Natural killer cell (primary cell): ENCODE results near the gene DARS1. TPM values are rescaled to one million over a fixed set of nuclear protein-coding genes. Genes with fewer than 3 reads are reported as not detected.

Experiments
- ATAC-seq, 3 donors: fragments of 150-1000 bp in 2 of 3; fragments of 200-7000 bp in 1 of 3; cut with Tn5 transposase; 1 replicate in 1 of 3; 2 replicates in 2 of 3; pipeline ENCODE4 v1.10.0; 2021; ENCODE audit warnings: mild to moderate bottlenecking in 2 of 3, moderate library complexity in 2 of 3
- DNase-seq, 2 donors: peaks; one replicate each; pipeline versions ENCODE4 v3.0.0 to v3.0.0-alpha.2; 2013 to 2021; ENCODE audit warnings: mixed read lengths in 1 of 2
- H3K27ac ChIP-seq: one replicate; pipeline ENCODE4 v1.5.1; 2013; ENCODE audit warnings: mild to moderate bottlenecking, low read length
- H3K27me3 ChIP-seq: one replicate; pipeline ENCODE4 v1.6.1; 2013; ENCODE audit warnings: low read length; ENCODE audit not compliant: control insufficient read depth, insufficient read depth
- H3K36me3 ChIP-seq: one replicate; pipeline ENCODE4 v1.6.1; 2013; ENCODE audit warnings: low read length; ENCODE audit not compliant: control insufficient read depth, insufficient read depth
- H3K4me1 ChIP-seq: one replicate; pipeline ENCODE4 v1.6.1; 2013; ENCODE audit warnings: low read length; ENCODE audit not compliant: control insufficient read depth, insufficient read depth
- H3K4me3 ChIP-seq: one replicate; pipeline ENCODE4 v1.5.1; 2013; ENCODE audit warnings: low read length
- H3K9me3 ChIP-seq: one replicate; pipeline ENCODE4 v1.6.1; 2013; ENCODE audit warnings: low read length; ENCODE audit not compliant: control insufficient read depth, insufficient read depth
- H3K27ac Mint-ChIP-seq, 2 donors: one replicate each; pipeline ENCODE4 v1.8.0; 2022; ENCODE audit warnings: mild to moderate bottlenecking in 2 of 2, mixed read lengths in 2 of 2, moderate library complexity in 1 of 2
- H3K27me3 Mint-ChIP-seq, 2 donors: one replicate each; pipeline ENCODE4 v1.8.0; 2022; ENCODE audit warnings: low read depth in 2 of 2, mixed read lengths in 2 of 2
- H3K36me3 Mint-ChIP-seq: one replicate; pipeline ENCODE4 v1.8.0; 2022; ENCODE audit warnings: mixed read lengths
- H3K4me1 Mint-ChIP-seq, 2 donors: one replicate each; pipeline ENCODE4 v1.8.0; 2022; ENCODE audit warnings: mixed read lengths in 2 of 2
- H3K4me3 Mint-ChIP-seq: one replicate; pipeline ENCODE4 v1.8.0; 2022; ENCODE audit warnings: mild to moderate bottlenecking, moderate library complexity, mixed read lengths
- H3K9me3 Mint-ChIP-seq, 2 donors: one replicate each; pipeline ENCODE4 v1.8.0; 2022; ENCODE audit warnings: mixed read lengths in 2 of 2
- CTCF ChIP-seq: fragments of 200-600 bp; IDR thresholded peaks from one replicate; pipeline ENCODE4 v1.8.0; 2022; ENCODE audit warnings: antibody characterized with exemption
- WGBS: methylation state at CpG from one replicate; pipeline ENCODE4 v1.1.7; 2013; ENCODE audit warnings: missing lambda C conversion rate; ENCODE audit not compliant: insufficient coverage; 5-methylcytosine and 5-hydroxymethylcytosine counted together
- intact Hi-C: fragments of 100-400 bp; cut with micrococcal nuclease; formaldehyde crosslinking; loops from one replicate; pipeline ENCODE4 v1.14.2; 2022
- total RNA-seq, 4 donors: library from RNA; stranded (reverse); fragments of 120-200 nt in 1 of 4; gene quantifications; one replicate each; pipeline versions ENCODE4 v1.2.3 to v1.2.4, GENCODE V29; 2013 to 2022

Gene DARS1
- total RNA-seq, 3 donors from 2014 or later (not counting 1 experiment from before 2014, with no cell fraction given): 28.4 to 31.3 (median 30.3) TPM

- Histone ChIP-seq H3K27ac (no peak overlapping the region), H3K4me1 (no peaks in the 10 kb centered on the region), H3K27me3 (no peaks in the 10 kb centered on the region), H3K9me3 (no peaks in the 10 kb centered on the region), H3K4me3 (no peak overlapping the region), H3K36me3 (peaks cover 13% of the 10 kb centered on the region)
- H3K36me3 Mint-ChIP-seq: no peaks in the 10 kb centered on the region
- ATAC-seq: peak in 1 of 3 donors; percentile 29
- no peak for TF ChIP-seq CTCF
- H3K27ac Mint-ChIP-seq: peak overlapping the region; percentile 5 to 64
- no peak overlapping the region for H3K4me3 Mint-ChIP-seq
- peaks cover 11 to 12% of the 10 kb centered on the region in 2 donors for H3K4me1 Mint-ChIP-seq
- H3K27me3 Mint-ChIP-seq: no peaks in the 10 kb centered on the region
- DNase-seq: no peak
- intact Hi-C loops: no loop called here
- no peaks in the 10 kb centered on the region for H3K9me3 Mint-ChIP-seq
Observed at GRCh38 chr2:135931776-135932443, 53.5 kb downstream of the DARS1 start.

GRCh38 chr2:135926605-135927004, 58.8 kb downstream of the DARS1 start:
- 96% methylated on average over 3 of the region's 3 CpGs for WGBS
- H3K27me3 Mint-ChIP-seq: no peaks in the 10 kb centered on the region

GRCh38 chr2:135925571-135925970, 59.9 kb downstream of the DARS1 start:
- ATAC-seq (no peak), DNase-seq (no peak)
- no peak for TF ChIP-seq CTCF
- Histone ChIP-seq H3K4me1 (no peaks in the 10 kb centered on the region), H3K4me3 (no peak overlapping the region), H3K9me3 (no peaks in the 10 kb centered on the region), H3K27me3 (no peaks in the 10 kb centered on the region), H3K36me3 (peaks cover 24% of the 10 kb centered on the region), H3K27ac (no peak overlapping the region)
- no peaks in the 10 kb centered on the region for H3K36me3 Mint-ChIP-seq
- WGBS: 92% methylated on average over 1 of the region's 2 CpGs
- intact Hi-C loops: no loop called here
- no peaks in the 10 kb centered on the region for H3K27me3 Mint-ChIP-seq
- no peak overlapping the region for H3K4me3 Mint-ChIP-seq
- H3K9me3 Mint-ChIP-seq: no peaks in the 10 kb centered on the region
- no peaks in the 10 kb centered on the region for H3K4me1 Mint-ChIP-seq
- no peak overlapping the region for H3K27ac Mint-ChIP-seq

More at GRCh38 chr2:135926605-135927004, 58.8 kb downstream of the DARS1 start:
- H3K27ac ChIP-seq: no peak overlapping the region
- no peaks in the 10 kb centered on the region for H3K4me1 ChIP-seq
- H3K9me3 ChIP-seq: no peaks in the 10 kb centered on the region
- no peaks in the 10 kb centered on the region for H3K27me3 ChIP-seq
- H3K36me3 Mint-ChIP-seq: no peaks in the 10 kb centered on the region
- DNase-seq (no peak), ATAC-seq (no peak)
- intact Hi-C loops: no loop called here
- peaks cover 26% of the 10 kb centered on the region for H3K36me3 ChIP-seq
- H3K9me3 Mint-ChIP-seq: no peaks in the 10 kb centered on the region
- no peak for TF ChIP-seq CTCF
- H3K4me3 ChIP-seq: no peak overlapping the region
- H3K4me1 Mint-ChIP-seq: peaks cover 2% of the 10 kb centered on the region in 2 donors
- no peak overlapping the region for H3K4me3 Mint-ChIP-seq
- H3K27ac Mint-ChIP-seq: peak overlapping the region in 1 of 2 donors; percentile 29

- ATAC-seq: peak; percentile 59 to 64 (median 60)
- DNase-seq: peak in 1 of 2 donors; percentile 79
- 79% methylated on average over 2 of the region's 3 CpGs for WGBS
- Histone ChIP-seq H3K4me1 (no peaks in the 10 kb centered on the region), H3K9me3 (no peaks in the 10 kb centered on the region), H3K27ac (no peak overlapping the region), H3K4me3 (no peak overlapping the region), H3K36me3 (peaks cover 14% of the 10 kb centered on the region), H3K27me3 (no peaks in the 10 kb centered on the region)
- no peaks in the 10 kb centered on the region for H3K36me3 Mint-ChIP-seq
- no peak overlapping the region for H3K4me3 Mint-ChIP-seq
- H3K27ac Mint-ChIP-seq: no peak overlapping the region
- no peaks in the 10 kb centered on the region for H3K4me1 Mint-ChIP-seq
- H3K27me3 Mint-ChIP-seq: no peaks in the 10 kb centered on the region
- TF ChIP-seq CTCF: peak; percentile 74
- H3K9me3 Mint-ChIP-seq: no peaks in the 10 kb centered on the region
- intact Hi-C loops: loop anchor here (1.0 to 10.0 kb wide), 3 partner anchors 199 to 462 kb away; partner anchors contain the start of gene CXCR4
Observed at GRCh38 chr2:135916207-135916606, 69.2 kb downstream of the DARS1 start.
